HUDEP-2 (cell line): ENCODE measurements around the gene AURKA.
"Not testable (repeated sequence)": the region's sequence is repeated elsewhere in the genome, so short reads cannot be mapped to it uniquely, and the experiment has no call there.

Experiments
- DNase-seq, 76 experiments: peaks; one replicate each; lab custom pipeline; 2025; ENCODE audit not compliant: unreplicated experiment in 76 of 76; lab: John Stamatoyannopoulos, UW

AURKA gene

DNA sequence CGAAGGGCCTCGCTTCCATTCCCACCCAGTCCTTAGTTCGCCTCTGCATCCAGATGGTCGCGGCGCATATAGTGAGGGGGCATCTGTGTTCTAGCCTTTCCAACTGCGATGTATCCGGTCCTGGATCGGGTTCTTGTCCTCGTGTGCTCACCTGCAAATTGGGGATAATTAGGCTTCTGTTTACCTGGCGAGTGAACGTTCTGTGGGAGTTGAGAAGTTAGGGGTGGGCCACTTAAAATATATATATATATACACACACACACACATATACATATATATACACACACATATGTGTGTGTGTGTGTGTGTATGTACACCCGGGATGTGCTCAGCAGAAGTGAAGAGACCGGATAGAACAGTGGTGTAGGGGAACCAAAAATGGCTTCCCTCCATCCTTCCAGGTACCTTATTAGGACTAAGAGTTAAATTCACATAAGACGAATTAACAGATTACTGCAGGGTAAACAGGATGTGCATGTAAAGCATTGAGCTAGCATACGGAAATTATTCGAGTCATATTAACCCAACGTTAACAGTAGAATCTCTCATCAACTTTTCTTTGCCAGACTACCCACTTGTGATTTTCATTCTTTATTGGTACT lies 967 bp upstream of the AURKA start:
- no peak for DNase-seq

DNA sequence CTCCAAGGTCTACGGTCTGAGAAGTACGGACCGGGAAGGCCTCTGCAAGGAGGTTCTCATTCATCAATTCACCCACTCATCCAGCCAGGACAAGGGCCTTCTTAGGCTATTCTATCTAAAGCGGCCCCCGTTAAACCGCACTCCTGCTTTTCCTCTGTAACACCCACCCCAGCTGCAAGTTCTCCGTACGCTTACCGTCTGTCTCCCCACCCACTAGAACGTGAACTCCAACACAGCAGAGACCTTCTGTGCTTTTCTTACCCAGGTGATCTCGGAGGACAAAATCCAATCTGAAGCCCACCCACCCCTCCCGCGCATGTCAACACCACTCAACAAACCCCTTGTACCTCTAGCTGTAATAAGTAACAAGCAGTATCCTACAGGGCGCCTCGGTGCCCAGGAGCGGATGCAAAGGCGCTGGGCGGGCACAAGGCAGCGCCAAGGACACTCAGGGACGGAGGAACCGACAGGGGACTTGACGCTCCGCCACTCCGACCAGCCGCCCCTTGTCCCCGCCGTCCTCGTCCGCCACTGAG lies 351 bp downstream of the AURKA start:
- peak in 4 of 76 experiments; percentile 39 to 56 (median 45) for DNase-seq

DNA sequence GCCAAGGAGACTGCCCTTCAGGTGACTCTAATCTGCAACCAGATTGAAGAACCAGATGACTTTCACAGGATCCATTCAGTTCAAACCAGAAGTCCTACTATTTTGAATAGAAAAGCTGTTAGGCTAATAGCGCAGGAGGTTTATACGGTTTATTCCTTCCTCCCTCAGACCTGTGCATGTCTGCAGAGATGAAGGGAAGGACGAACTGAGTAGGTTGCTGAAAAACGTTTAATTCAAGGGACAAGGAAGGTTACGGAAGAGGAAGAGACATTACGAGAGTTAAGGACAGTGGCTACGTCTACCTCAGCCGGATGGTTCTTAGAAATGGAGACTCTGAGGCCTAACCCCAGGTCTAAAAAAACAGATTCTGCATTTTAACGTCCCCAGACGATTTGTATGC lies 978 bp downstream of the AURKA start:
- no peak for DNase-seq

DNA sequence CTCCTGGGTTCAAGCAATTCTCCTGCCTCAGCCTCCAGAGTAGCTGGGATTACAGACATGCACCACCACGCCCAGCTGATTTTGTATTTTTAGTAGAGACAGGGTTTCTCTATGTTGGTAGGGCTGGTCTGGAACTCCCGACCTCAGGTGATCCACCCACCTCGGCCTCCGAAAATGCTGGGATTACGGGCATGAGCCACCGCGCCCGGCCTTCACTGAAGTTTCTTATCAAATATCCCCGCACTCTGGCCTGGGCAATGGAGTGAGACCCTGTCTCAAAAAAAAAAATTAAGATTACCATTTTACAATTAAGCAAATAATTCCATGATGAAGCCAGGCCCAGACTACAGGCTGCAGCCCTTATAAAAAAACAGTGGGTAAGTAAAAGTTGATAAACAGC lies 1.6 kb downstream of the AURKA start:
- DNase-seq = not testable (repeated sequence)

DNA sequence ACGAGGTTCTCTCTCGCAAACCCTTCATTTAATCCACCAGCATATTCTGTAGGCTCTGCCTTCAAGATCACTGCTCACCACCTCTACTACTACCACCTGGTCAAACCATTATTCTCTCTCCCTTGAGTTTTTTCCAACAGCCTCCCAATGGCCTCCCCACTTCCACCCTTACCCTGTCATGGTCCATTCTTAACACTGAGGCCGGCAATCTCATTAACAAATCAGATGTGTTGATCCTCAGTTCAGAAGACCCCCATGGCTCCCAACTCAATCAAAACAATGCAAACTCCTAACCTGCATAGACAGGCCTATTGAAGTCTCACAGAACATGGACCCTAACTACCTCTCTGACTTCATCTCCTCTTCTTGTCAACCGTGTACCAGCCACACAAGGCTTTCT lies 2.2 kb downstream of the AURKA start:
- no peak for DNase-seq

DNA sequence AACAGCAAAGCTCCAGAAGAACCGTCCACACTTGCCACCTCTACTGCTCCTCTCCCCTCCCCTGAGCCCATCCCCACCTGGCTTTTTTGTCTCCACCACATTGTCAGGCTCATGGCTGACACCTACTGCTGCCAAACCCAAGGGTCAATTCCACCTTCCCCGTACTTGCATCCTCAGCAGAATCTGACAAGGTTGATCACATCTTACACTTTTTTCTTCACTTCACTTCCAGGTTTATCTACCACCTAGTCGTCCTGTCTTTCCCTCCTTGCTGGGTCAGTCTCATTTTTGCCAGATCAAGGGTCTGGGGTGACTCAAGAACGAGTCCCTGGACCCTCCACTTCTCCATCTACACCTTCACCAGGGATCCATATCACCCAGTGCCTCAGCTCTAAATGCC lies 3.1 kb downstream of the AURKA start:
- no peak for DNase-seq

DNA sequence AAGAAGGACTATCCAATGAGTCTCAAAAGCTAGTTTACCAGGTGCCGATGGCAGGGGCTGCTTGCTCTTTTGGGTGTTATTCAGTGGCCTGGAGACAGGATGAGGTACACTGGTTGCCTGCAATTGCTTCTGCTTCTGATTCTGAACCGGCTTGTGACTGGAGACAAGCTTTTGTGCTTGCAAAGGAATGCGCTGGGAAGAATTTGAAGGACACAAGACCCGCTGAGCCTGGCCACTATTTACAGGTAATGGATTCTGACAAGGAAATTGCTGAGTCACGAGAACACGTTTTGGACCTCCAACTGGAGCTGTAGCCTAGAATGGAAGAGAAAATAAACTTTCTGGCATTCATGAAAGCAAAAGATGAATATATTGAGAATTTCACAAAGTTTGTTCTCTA lies 5.8 kb downstream of the AURKA start:
- no peak for DNase-seq

DNA sequence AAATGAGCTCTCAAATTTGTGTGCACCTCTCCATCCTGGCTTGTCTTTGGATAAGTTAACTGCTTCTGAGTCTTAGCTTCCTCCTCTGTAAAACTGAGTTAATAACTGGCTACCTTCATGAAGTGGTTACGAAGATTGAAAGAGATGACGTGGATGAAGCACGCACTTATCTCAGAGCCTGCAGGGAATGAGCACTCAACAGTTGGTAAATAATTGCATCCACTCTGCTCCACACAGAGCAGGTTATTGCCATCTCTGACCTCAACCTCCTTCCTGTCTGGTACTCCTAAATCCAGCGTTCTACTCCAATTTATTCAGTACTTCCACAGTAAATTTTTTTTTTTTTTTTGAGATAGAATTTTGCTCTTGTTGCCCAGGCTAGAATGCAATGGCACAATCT lies 6.9 kb downstream of the AURKA start:
- no peak for DNase-seq

DNA sequence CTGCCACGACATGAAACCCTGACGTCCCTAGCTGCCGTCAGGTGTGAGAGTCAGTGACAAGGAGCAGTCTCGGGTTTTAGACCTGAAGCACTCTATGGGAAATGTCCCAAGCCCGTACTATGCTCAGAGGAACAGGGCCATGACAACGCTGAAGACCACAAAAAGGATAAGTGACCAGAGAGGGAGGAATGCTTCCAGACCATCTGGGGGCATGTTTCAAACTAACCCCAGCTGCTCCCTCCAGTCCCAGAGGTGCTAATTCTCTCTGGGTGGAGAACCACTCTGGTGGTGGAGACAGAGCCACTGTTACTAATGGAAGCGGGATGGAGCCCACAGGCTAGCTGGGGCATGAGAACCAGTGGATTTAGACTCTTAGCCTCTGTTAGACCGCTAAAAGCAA lies 8.7 kb downstream of the AURKA start:
- DNase-seq = no peak

DNA sequence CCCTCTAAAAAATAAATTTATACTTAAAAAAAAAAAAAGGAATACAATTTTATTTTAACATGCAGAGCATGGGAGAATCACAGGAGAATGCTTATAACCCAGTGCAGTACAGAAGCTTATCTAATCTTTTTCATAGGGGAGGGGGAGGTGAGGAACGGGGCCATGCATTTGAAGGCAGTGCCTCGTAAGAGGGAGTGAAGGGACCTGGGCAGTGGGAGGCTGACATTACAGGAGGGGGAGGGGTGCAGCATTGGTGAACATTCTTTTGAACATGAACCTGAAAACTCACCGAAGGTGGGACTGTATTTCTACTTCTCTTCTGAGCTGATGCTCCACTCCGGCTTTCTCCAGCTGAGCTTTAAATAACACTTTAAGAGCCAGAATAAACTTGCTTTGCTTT lies 9.3 kb downstream of the AURKA start:
- DNase-seq = peak in 1 of 76 experiments; percentile 22

DNA sequence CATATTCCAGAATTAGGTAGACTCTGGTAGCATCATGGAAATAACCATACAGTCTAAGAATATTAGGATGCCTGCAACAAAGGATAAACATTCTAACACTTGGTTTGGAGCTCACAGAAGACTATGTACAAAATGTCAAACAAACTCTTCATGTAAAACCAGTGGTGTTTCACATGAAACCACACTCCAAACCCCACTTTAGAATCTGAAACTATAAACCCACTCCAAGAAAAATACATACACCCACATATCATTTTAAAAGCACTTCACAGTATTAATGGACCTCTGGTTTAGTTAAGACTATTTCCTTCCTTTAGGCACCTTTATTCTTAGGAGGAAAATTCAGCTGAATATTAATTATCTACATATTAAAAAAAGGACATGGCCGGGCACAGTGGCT lies 10.5 kb downstream of the AURKA start:
- no peak for DNase-seq

DNA sequence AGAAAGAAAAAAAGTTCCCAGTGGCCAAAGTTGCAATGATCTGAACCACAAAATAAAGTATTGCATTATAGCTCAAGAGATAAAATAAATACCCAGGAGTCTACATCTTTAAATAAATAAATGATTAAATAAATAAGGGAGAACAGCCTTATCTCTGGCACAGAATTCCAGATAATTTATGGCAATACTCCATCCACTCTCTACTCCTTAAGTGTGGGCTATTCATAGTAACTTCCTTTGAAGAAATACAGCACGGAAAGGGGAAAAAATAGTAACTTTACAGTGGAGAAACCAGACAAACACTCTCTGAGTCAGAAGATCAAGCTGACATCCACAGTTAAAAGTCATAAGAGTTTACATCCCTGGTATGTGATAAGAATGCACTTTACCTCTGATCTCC lies 11.6 kb downstream of the AURKA start:
- DNase-seq = no peak

DNA sequence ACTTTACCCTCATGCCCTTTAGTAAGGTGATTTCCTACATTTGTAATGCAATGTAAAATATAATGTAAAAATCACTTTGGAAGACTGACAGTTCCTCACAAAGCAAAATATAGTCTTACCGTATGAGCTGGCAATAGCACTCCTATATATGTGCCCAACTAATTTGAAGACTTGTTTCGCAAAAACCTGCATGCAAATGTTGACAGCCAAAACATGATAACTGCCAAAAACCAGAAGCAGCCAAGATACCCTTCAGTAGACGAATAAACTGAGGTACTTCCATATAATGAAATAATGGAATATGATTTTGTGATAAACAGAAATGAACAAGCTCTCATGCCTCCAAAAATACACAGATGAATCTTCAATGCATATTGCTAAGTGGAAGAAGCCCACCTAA lies 13.6 kb downstream of the AURKA start:
- no peak for DNase-seq

DNA sequence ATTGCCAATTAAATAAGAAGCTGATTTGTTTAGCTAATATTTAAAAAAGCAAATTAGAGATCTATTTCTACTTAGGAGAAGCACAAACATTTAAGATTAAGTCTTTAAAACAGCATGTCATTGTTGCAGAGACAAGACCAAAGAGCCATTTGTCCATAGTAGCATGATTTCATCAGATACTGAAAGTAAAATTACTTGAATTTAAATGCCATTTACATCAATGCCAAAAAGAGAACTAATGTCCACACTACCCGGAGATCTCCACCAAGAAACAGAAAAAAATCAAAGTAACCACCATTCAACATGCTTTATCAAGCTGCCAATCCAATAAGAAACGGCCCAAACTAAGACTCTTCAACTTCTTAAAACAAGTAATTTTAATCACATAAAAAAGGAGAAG lies 15.7 kb downstream of the AURKA start:
- DNase-seq = no peak

DNA sequence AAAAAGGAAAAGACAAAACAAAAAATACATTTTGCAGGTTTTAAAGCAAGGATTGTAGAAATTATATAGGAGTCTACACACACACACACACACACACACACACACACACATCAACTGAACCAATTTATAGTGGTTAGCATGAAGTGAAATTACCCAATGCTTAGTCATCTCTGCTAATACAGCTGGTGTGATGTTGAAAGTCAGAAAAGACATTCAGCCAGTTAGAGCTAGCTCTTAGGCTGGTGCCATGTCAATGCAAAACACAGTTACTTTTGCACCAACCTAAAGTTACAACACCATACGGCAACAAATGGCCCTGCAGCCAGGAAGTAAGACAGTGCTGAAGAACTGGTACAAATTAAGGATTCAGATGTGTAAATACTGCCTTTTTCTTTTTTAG lies 18.1 kb downstream of the AURKA start:
- DNase-seq = peak in 2 of 76 experiments; percentile 6 to 11

DNA sequence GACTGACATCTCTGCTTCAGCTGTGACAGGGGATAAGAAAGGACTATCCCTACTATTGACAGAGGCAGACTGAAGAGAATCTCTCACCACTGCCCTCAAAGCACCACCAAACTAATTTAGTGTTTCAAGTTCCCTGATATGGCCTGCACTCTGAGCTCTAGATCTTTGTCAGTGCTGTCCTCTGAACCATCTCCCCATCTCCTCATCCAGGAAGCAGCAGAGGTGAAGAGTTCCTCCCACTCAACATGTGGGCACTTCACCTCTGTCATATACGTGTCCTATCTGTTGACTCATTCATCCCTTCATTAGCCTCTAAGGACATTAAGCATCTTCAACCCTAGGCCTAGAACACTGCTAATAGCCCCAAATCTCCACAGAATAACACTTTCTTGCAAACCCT lies 19.2 kb downstream of the AURKA start:
- DNase-seq = peak in 2 of 76 experiments; percentile 24 to 25

DNA sequence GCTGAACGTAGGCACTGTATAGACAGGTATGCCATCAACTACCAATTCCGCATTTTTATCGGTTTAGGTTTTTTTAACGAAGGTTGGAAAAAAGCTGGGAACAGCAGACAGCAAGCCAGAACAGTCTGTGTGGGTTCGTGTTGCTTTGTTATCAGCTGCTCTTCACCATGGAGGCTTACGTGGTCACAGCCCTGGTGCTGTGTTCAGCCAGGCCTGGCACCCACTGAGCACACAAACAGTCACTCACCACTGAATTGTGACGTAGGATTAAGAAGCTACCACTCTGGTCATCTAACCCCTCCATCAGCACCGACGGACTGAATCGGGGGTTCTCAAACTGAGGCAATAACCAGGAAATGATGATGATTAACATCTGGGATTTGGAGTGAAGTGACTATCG lies 20.0 kb downstream of the AURKA start:
- DNase-seq = no peak

DNA sequence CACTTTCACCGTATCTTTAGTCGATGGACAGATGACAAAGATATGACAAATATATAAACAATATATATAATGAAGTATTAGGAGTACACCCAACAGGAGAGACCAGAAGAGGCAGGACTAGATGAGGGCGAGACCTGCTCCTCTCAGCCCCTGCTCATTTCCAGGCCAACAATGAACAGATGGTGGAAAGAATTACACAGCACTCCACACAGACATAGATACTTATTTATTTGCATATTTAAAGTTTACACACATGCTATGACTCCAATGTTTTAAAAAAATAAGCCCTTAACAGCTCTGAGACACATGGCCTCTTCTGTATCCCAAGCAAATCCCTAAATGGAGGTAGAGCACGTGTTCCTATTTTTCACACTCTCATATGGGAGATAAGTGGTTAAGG lies 22.8 kb downstream of the AURKA start:
- no peak for DNase-seq

DNA sequence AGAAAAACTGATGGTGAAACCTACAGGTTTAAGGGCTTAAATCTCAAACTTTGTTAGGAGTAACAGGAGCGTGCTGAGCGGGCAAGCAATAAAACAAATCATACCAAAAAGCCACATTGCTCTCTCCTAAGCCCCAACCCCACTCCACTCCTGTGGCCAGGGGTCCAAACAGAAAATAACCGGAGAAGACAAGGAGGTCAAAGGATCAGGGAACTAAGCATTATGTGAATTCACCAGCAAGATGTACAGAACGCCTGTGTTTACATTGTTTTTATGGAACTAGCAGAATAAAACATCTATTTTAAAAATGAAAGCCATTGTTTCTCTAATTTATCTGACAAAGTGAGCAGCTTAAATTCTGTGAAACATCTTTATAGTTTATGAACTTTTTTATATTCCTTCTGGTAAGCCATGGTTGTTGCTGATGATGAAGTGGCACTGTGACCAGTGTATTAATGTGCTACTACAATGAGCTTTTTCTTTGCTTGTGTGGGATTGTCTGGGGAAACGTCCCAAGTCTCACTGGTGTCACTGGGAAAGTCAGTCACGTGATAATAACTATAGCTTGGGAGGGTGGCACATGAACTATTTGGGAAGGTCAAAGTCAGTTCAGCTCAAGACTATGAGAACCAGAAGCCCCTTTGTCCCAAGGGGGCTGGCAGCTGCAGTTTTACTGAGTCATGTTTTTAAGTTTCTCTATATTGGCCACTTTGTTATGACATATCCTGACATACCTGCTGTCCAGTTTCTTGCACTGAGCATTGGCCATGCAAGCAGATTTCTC lies 23.5 kb downstream of the AURKA start:
- DNase-seq = no peak

DNA sequence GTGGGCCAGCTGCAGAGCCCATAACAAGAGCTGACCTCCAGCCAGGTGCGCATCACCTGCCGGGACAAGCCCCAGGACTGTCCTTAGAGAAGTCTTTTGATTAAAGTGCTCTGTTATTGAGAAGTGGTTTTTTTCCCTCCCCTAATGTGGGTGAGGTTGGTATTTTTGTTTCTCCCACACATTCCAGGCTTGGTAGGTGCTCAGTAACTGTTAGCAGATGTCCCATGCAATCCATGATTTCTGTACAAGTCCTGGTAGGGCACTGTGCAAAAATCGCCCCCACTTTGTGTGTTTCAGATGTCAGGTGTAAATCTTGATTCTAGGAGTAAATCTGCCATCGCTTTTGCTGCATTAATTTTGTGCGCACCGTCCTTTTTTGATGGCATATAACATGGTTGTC lies 28.5 kb downstream of the AURKA start:
- no peak for DNase-seq

DNA sequence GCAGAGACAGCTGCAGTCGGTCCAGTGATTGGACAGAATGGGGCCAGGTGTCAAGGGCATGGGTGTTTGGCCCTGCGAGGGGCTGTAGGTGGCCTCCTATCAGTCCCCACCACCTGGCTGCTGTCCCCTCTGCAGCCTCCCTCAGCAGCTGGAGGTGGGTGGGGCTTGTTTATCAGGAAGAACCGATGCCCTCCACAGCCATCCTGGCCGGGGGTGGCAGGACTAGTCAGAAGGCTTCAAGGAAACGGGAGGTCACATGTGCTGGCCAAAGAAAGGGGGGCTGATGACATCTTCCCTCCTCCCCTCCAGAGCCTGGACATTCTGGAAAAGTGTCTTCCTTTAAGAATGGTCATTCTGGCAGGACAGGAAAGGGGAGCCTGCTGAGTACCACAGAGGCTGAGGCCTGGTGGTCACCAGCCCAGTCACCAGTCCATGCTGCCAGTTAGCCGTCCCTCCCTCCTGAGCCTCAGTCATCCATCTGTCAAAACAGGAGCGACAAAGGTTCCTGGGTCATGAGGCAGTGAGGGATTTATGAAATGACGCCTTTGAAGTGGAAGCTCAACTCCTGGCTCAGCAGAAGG lies 29.1 kb downstream of the AURKA start:
- DNase-seq = peak in 75 of 76 experiments; percentile 61 to 99 (median 95)

DNA sequence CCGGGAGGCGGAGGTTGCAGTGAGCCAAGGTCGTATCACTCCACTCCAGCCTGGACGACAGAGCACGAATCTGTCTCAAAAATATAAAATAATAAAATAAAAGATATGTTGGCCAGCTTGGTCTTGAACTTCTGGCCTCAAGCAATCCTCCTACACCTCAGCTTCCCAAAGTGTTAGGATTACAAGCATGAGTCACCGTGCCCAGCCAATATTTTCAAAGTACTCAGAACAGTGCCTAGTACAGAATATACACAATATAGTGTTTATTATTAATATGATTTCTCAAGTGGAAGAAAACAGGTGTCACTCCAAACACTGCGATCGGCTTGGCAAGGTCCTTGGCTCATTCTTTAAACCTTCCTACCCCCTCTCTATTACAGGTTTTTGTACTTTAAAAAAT lies 30.1 kb downstream of the AURKA start:
- DNase-seq = no peak
